HL-60/S4 treated with phorbol 12-myristate 13-acetate at 8.2 ng/mL for 4 days and 3 days (cell line): ENCODE data around the gene CRB1.
"Not testable (repeated sequence)": the region's sequence is repeated elsewhere in the genome, so short reads cannot be mapped to it uniquely, and the experiment has no call there.

Source experiments
- in situ Hi-C: fragments of 300-500 bp; cut with MboI; formaldehyde crosslinking; loops from 2 replicates; pipeline ENCODE4 v1.15.0; 2022; ENCODE audit warnings: low sequenced_read_pairs

Gene CRB1

GRCh38 chr1:197451381-197451780 lies 183.3 kb downstream of the CRB1 start:
- in situ Hi-C loops, result no loop called here

GRCh38 chr1:197453376-197454058 lies 185.5 kb downstream of the CRB1 start:
- in situ Hi-C loops, result no loop called here

GRCh38 chr1:197462539-197462938 lies 194.5 kb downstream of the CRB1 start:
- in situ Hi-C loops, result no loop called here

GRCh38 chr1:197463142-197463541 lies 195.1 kb downstream of the CRB1 start:
- in situ Hi-C loops, result no loop called here

- in situ Hi-C loops, result no loop called here
Observed at GRCh38 chr1:197464044-197464443, 196.0 kb downstream of the CRB1 start.

- in situ Hi-C loops, result no loop called here
Observed at GRCh38 chr1:197465528-197466327, 197.7 kb downstream of the CRB1 start.

GRCh38 chr1:197466813-197467212 lies 198.8 kb downstream of the CRB1 start:
- in situ Hi-C loops, result no loop called here

GRCh38 chr1:197467881-197468280 lies 199.8 kb downstream of the CRB1 start:
- in situ Hi-C loops, result no loop called here

GRCh38 chr1:197468543-197469175 lies 200.6 kb downstream of the CRB1 start:
- in situ Hi-C loops, result no loop called here

- in situ Hi-C loops, result no loop called here
Observed at GRCh38 chr1:197469620-197470210, 201.7 kb downstream of the CRB1 start.

- in situ Hi-C loops, result no loop called here
Observed at GRCh38 chr1:197470330-197470729, 202.3 kb downstream of the CRB1 start.

GRCh38 chr1:197471248-197471985 lies 203.4 kb downstream of the CRB1 start:
- in situ Hi-C loops, result no loop called here

- in situ Hi-C loops, result no loop called here
Observed at GRCh38 chr1:197472141-197472540, 204.1 kb downstream of the CRB1 start.

- in situ Hi-C loops, result no loop called here
Observed at GRCh38 chr1:197480446-197480845, 212.4 kb downstream of the CRB1 start.

GRCh38 chr1:197481101-197481500 lies 213.0 kb downstream of the CRB1 start:
- in situ Hi-C loops, result no loop called here

GRCh38 chr1:197485790-197486189 lies 217.7 kb downstream of the CRB1 start:
- in situ Hi-C loops, result no loop called here

GRCh38 chr1:197486946-197487345 lies 218.9 kb downstream of the CRB1 start:
- in situ Hi-C loops, result no loop called here

GRCh38 chr1:197491505-197491904 lies 223.5 kb downstream of the CRB1 start:
- in situ Hi-C loops, result not testable (repeated sequence)

GRCh38 chr1:197496722-197497121 lies 228.7 kb downstream of the CRB1 start:
- in situ Hi-C loops, result no loop called here

- in situ Hi-C loops, result no loop called here
Observed at GRCh38 chr1:197510691-197511378, 242.8 kb downstream of the CRB1 start.
